Neutrophil (primary cell): Measurements from ENCODE around the gene SWI5.
"Not testable (repeated sequence)": the region's sequence is repeated elsewhere in the genome, so short reads cannot be mapped to it uniquely, and the experiment has no call there.

Source experiments
- H3K27ac ChIP-seq: fragments of 200-600 bp; sonication (generic); 2 replicates; pipeline ENCODE4 v1.5.1; 2016; ENCODE audit warnings: mild to moderate bottlenecking, moderate library complexity
- H3K27me3 ChIP-seq: fragments of 200-600 bp; sonication (generic); 2 replicates; pipeline ENCODE4 v1.6.0; 2016; ENCODE audit warnings: mild to moderate bottlenecking
- H3K36me3 ChIP-seq: fragments of 200-600 bp; sonication (generic); 2 replicates; pipeline ENCODE4 v1.5.1; 2017
- H3K4me1 ChIP-seq, 2 experiments: fragments of 200-600 bp in 1 of 2; sonication (generic) in 1 of 2; 1 replicate in 1 of 2; 2 replicates in 1 of 2; pipeline versions ENCODE4 v1.5.1 to v1.6.1; 2013 to 2016; ENCODE audit warnings: low read depth in 1 of 2, low read length in 1 of 2, mild to moderate bottlenecking in 1 of 2, moderate library complexity in 1 of 2; ENCODE audit not compliant: control insufficient read depth in 1 of 2, insufficient read depth in 1 of 2
- H3K4me3 ChIP-seq, 2 experiments: fragments of 200-600 bp in 1 of 2; sonication (generic) in 1 of 2; 1 replicate in 1 of 2; 2 replicates in 1 of 2; pipeline ENCODE4 v1.5.1; 2013 to 2016; ENCODE audit warnings: low read depth in 1 of 2, low read length in 1 of 2, mild to moderate bottlenecking in 1 of 2, moderate library complexity in 1 of 2
- H3K9me3 ChIP-seq: fragments of 200-600 bp; sonication (generic); 2 replicates; pipeline ENCODE4 v1.5.1; 2016
- TF ChIP-seq, protein P1 (sequence below): fragments of 200-600 bp; sonication (generic); IDR thresholded peaks from 2 replicates; pipeline ENCODE4 v1.5.1; 2016; ENCODE audit warnings: antibody characterized with exemption

The SWI5 gene

DNA sequence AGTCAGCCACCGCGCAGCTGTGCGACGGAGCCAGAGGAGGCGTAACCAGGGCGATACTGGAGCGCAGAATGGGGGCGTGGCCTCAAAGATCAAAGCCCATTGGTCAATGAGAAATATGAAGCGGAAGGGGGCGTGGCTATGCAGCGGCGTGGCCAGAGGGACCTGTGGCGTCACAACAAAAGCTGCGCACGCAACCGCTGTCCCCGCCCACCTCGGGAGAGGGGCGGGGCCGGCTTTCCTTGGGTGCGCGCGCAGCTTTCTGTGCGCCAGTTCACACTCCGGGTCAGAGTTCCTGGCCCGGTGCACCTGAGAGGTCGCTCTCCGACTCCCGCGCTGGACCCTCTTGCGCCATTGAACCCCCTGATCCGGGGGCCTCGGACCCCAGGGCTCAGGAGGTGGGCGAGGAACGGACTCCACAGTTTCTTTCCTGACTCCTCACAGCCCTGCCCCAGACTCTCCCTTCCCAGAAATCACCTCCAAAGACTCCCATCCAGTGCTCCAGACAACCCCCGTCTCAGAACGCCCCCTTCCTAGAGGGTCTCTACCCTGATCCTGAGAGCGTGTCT is at the start of gene SWI5:
TSS of gene SWI5 (plus strand) at position 269 of the 566 bp plus-strand sequence.
- Histone ChIP-seq H3K4me1 (peaks cover 19 to 21% of the 10 kb centered on the region in 2 experiments), H3K4me3 (peak within 1 kb of the TSS; percentile 79 to 87), H3K27me3 (no peaks in the 10 kb centered on the region), H3K27ac (peak within 1 kb of the TSS; percentile 85), H3K36me3 (peaks cover 24% of the 10 kb centered on the region), H3K9me3 (no peaks in the 10 kb centered on the region)
- TF ChIP-seq, protein P1, sequence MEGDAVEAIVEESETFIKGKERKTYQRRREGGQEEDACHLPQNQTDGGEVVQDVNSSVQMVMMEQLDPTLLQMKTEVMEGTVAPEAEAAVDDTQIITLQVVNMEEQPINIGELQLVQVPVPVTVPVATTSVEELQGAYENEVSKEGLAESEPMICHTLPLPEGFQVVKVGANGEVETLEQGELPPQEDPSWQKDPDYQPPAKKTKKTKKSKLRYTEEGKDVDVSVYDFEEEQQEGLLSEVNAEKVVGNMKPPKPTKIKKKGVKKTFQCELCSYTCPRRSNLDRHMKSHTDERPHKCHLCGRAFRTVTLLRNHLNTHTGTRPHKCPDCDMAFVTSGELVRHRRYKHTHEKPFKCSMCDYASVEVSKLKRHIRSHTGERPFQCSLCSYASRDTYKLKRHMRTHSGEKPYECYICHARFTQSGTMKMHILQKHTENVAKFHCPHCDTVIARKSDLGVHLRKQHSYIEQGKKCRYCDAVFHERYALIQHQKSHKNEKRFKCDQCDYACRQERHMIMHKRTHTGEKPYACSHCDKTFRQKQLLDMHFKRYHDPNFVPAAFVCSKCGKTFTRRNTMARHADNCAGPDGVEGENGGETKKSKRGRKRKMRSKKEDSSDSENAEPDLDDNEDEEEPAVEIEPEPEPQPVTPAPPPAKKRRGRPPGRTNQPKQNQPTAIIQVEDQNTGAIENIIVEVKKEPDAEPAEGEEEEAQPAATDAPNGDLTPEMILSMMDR: no peak

DNA sequence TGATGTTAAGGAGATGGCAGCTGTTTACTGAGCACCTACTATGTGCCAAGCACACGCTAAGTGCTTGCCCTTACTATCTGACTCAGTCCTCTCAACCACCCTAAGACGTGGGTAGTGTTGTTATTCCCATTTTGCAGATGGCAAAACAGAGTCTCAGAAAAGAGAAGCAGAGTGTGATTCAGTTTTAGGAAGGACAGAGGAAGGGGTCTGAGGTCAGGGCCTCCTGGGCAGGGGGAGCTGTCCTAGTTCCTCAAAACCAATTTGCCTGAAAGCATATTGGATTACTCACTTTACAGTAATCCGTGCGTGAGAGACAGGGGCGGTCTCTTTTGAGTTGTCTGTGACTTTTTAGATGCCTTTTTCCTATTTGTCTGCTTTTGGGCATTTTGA is 49.7 kb upstream of the SWI5 start:
- H3K4me3 ChIP-seq: no peak overlapping the region
- H3K9me3 ChIP-seq: no peaks in the 10 kb centered on the region
- H3K4me1 ChIP-seq: no peaks in the 10 kb centered on the region
- TF ChIP-seq, protein P1: no peak
- no peaks in the 10 kb centered on the region for H3K36me3 ChIP-seq
- no peak overlapping the region for H3K27ac ChIP-seq
- H3K27me3 ChIP-seq: no peaks in the 10 kb centered on the region

DNA sequence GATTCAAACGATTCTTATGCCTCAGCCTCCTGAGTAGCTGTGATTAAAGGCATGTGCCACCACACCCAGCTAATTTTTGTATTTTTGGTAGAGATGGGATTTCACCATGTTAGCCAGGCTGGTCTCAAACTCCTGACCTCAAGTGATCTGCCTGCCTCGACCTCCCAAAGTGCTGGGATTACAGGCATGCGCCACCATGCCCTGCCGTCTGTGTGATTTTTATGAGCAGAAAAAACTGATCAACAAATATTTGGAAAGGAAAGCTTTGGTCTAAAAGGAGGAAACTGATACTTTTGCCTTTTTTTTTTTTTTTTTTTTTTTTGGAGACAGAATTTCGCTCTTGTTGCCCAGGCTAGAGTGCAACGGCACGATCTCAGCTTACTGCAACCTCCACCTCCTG is 45.2 kb upstream of the SWI5 start:
- not testable (repeated sequence) for H3K4me3 ChIP-seq, H3K27me3 ChIP-seq, H3K9me3 ChIP-seq, H3K4me1 ChIP-seq, H3K36me3 ChIP-seq, H3K27ac ChIP-seq

DNA sequence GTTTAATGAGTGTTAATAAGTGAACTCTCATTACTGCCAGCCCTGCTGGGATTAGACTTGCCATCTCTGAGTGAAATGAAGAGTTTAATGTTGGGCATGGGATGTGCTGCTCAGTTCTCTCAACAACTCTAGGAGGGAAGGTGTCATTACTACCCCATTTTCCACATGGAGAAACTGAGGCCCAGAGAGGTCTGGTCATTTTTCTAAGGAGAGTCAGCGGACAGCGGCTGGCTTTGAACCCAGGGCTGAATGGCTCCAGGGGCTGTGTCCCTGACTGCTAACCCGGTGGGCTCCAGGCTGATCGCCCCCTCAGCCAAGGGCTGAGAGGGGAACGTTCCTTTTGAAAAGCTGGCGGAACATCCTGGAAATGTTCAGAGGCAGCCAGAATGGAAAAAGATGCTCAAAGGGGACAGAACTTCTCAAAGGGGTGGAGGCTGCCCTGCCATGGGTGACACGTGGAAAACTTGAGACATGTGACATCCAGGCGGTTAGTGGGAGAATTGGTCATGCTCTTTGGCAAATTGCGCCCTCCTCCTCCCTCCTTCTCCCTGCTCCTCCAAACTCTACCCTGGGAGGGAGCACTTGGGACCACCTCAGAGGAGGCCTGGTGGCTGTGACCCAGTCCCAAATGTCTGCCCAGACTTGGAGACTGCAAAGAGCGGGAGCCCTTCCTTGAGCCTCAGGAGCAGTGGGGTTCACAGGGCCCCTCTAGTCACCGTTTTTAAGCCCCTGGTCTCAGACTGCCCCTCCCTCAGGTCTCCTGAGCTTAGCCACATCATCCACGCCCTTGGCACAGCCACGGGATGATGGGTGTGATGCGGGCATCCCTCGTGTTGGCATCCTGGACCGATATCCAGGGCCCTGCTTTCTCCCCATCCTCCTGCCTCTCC is 44.2 kb upstream of the SWI5 start:
- TF ChIP-seq, protein P1: no peak
- no peaks in the 10 kb centered on the region for H3K27me3 ChIP-seq
- no peaks in the 10 kb centered on the region for H3K4me1 ChIP-seq
- no peak overlapping the region for H3K27ac ChIP-seq
- no peaks in the 10 kb centered on the region for H3K36me3 ChIP-seq
- no peaks in the 10 kb centered on the region for H3K9me3 ChIP-seq
- H3K4me3 ChIP-seq: no peak overlapping the region

DNA sequence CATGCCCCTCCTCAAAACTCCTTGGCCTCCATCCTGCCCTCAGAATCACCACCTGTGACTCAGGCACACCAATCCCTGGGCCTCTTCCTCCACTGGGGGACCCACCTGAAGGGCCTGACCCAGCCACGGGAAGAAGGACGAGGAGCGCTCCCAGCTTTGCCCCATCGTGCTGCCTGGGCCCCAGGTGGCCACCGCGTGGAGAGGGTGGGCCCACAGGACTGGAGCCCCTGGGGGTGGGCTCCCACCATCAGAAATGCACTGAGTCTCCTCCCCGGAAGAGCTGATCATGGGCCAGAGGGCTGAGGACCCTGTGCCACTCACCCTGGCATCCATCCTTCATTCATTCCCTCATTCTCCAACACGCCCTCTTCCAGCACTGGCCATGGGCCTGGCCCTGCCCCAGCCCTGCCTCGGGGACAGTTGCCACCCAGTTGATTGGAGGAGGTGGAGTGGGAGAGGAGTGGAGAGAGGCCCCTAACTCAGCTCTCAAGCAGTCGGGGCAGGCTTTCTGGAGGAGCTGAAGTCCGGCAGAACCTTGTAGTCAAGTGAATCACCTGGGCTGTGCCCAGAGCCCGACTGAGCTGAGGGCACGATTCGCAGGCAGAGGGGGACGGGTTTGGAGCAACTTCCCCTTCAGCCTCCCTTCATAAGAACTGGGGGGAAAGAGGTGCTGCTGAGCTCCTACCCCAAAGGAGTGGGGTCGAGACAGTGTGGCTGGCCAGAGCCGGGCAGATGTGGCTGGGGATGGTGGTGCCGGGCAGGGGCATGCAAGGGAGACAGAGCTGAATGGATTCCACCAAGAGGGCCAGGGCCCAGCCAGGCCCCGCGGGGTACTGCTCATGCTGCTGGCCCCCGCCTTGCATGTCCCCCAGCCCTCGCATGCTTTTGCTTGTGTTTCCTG is 43.3 kb upstream of the SWI5 start:
- no peak overlapping the region for H3K4me3 ChIP-seq

More for the DNA sequence above, 43.3 kb upstream of the SWI5 start:
- Histone ChIP-seq H3K27me3 (no peaks in the 10 kb centered on the region), H3K27ac (no peak overlapping the region), H3K9me3 (no peaks in the 10 kb centered on the region), H3K4me1 (no peaks in the 10 kb centered on the region), H3K36me3 (no peaks in the 10 kb centered on the region)
- TF ChIP-seq, protein P1: no peak
